Uterus (tissue), 4 donors: Measurements from ENCODE around the gene MND1. TPM values are rescaled to one million over a fixed set of nuclear protein-coding genes. Genes with fewer than 3 reads are reported as not detected.
A peak's percentile ranks its signal among the peaks of the same experiment; 100 is the strongest.

Source experiments
- DNase-seq, 2 donors: peaks; one replicate each; pipeline ENCODE4 v3.0.0-alpha.2; 2019 to 2020
- H3K27ac ChIP-seq, 2 donors: fragments of 200-600 bp; sonication (generic); 1 replicate in 1 of 2; 2 replicates in 1 of 2; pipeline ENCODE4 v1.5.1; 2016 to 2018
- H3K27me3 ChIP-seq, 2 donors: fragments of 200-600 bp; sonication (generic); one replicate each; pipeline ENCODE4 v1.5.1; 2018 to 2019; ENCODE audit warnings: control low read depth in 1 of 2
- H3K36me3 ChIP-seq, 2 donors: fragments of 200-600 bp; sonication (generic); one replicate each; pipeline ENCODE4 v1.5.1; 2019; ENCODE audit warnings: control low read depth in 1 of 2
- H3K4me1 ChIP-seq, 2 donors: fragments of 200-600 bp; sonication (generic); one replicate each; pipeline ENCODE4 v1.5.1; 2018 to 2019; ENCODE audit warnings: control low read depth in 1 of 2
- H3K4me3 ChIP-seq, 2 donors: fragments of 200-600 bp; sonication (generic); 1 replicate in 1 of 2; 2 replicates in 1 of 2; pipeline ENCODE4 v1.5.1; 2018 to 2019; ENCODE audit warnings: mild to moderate bottlenecking in 1 of 2
- H3K9me3 ChIP-seq, 2 donors: fragments of 200-600 bp; sonication (generic); one replicate each; pipeline ENCODE4 v1.5.1; 2019; ENCODE audit warnings: control low read depth in 1 of 2
- POLR2A ChIP-seq, 2 donors: fragments of 450-650 bp; IDR thresholded peaks; one replicate each; pipeline ENCODE4 v1.6.1; 2016; ENCODE audit warnings: antibody characterized with exemption in 2 of 2, mild to moderate bottlenecking in 1 of 2, moderate library complexity in 1 of 2
- intact Hi-C: fragments of 100-400 bp; cut with DNase I; formaldehyde crosslinking; loops from one replicate; pipeline ENCODE4 v1.15.1; 2023; ENCODE audit warnings: low total_unique reads
- total RNA-seq, 4 donors: library from RNA; depleted of rRNA in 3 of 4; stranded (reverse); fragments of >200 nt in 3 of 4; gene quantifications; one replicate each; pipeline versions ENCODE4 v1.1.0 to v1.2.4, GENCODE V29; 2014 to 2023
- TF ChIP-seq, protein P1 (sequence below), 4 experiments: fragments of 200-600 bp in 2 of 4; fragments of 450-650 bp in 2 of 4; sonication (generic) in 2 of 4; IDR thresholded peaks; one replicate each; pipeline ENCODE4 v1.5.1; 2016 to 2019; ENCODE audit warnings: antibody characterized with exemption in 4 of 4, mild to moderate bottlenecking in 2 of 4, moderate library complexity in 1 of 4
- donor health status: DM: yes; HTN: yes; CAD: no.

The MND1 gene
- total RNA-seq, 4 donors from 2014 or later = 1.0 to 6.5 TPM; not detected in 2

- intact Hi-C loops = no loop called here
Measured at GRCh38 chr4:153421941-153422340, 77.5 kb downstream of the MND1 start.

GRCh38 chr4:153426207-153426885 lies 81.9 kb downstream of the MND1 start:
- DNase-seq = no peak
- no peaks in the 10 kb centered on the region for H3K27me3 ChIP-seq
- TF ChIP-seq, protein P1, sequence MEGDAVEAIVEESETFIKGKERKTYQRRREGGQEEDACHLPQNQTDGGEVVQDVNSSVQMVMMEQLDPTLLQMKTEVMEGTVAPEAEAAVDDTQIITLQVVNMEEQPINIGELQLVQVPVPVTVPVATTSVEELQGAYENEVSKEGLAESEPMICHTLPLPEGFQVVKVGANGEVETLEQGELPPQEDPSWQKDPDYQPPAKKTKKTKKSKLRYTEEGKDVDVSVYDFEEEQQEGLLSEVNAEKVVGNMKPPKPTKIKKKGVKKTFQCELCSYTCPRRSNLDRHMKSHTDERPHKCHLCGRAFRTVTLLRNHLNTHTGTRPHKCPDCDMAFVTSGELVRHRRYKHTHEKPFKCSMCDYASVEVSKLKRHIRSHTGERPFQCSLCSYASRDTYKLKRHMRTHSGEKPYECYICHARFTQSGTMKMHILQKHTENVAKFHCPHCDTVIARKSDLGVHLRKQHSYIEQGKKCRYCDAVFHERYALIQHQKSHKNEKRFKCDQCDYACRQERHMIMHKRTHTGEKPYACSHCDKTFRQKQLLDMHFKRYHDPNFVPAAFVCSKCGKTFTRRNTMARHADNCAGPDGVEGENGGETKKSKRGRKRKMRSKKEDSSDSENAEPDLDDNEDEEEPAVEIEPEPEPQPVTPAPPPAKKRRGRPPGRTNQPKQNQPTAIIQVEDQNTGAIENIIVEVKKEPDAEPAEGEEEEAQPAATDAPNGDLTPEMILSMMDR (IDR thresholded peaks at IDR 0.05) = no peak
- TF ChIP-seq POLR2A (IDR thresholded peaks at IDR 0.05) = no peak
- no peaks in the 10 kb centered on the region for H3K4me1 ChIP-seq
- no peaks in the 10 kb centered on the region for H3K36me3 ChIP-seq
- H3K9me3 ChIP-seq = no peaks in the 10 kb centered on the region
- H3K27ac ChIP-seq = no peak overlapping the region
- intact Hi-C loops = no loop called here
- no peak overlapping the region for H3K4me3 ChIP-seq

More at GRCh38 chr4:153421941-153422340, 77.5 kb downstream of the MND1 start:
- no peak for DNase-seq
- TF ChIP-seq, protein P1 (IDR thresholded peaks at IDR 0.05) = no peak
- no peak for TF ChIP-seq POLR2A (IDR thresholded peaks at IDR 0.05)
- Histone ChIP-seq H3K4me1 (no peaks in the 10 kb centered on the region), H3K9me3 (no peaks in the 10 kb centered on the region), H3K27me3 (no peaks in the 10 kb centered on the region), H3K36me3 (no peaks in the 10 kb centered on the region), H3K27ac (no peak overlapping the region), H3K4me3 (no peak overlapping the region)

DNA sequence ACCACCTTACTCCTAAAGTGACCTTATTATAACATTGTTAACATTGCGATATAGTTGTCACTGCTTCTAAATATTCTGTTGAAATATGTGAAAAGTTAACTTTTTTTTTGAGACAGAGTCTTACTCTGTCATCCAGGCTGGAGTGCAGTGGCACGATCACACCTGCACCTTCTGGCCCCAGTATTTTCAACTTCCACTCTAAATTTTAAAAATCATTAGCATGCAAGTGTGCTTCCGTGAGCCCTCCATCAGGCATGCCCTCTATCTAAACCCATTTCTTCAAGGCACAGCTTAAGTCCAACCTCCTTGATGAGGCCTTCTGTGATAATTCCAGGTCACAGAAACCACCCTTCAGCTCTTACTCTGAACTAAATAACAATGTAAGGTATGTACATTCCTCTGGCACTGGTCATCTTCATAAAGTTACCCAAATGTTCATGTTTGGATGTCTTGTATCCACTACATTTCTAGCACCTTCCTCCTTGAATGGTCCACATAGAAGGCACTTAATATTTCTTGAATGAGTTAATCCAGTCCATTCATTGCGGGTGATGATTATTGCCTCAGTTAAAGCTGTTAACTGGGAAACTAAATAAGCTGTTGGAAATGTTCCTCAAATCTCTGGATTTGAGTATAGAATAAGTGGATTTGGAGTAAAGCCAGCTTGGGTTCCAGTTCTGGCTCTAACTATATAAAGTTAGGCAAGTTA lies 83.0 kb downstream of the MND1 start:
- Histone ChIP-seq H3K27ac (peak overlapping the region in 1 of 2 donors; percentile 68), H3K36me3 (no peaks in the 10 kb centered on the region), H3K9me3 (no peaks in the 10 kb centered on the region), H3K27me3 (no peaks in the 10 kb centered on the region), H3K4me3 (no peak overlapping the region), H3K4me1 (no peaks in the 10 kb centered on the region)
- TF ChIP-seq POLR2A (IDR thresholded peaks at IDR 0.05) = no peak
- TF ChIP-seq, protein P1 (IDR thresholded peaks at IDR 0.05) = no peak
- intact Hi-C loops = no loop called here
- no peak for DNase-seq

GRCh38 chr4:153428941-153429475 lies 84.5 kb downstream of the MND1 start:
- H3K27ac ChIP-seq = peak overlapping the region; percentile 41 to 68
- DNase-seq = peak in 1 of 2 donors; percentile 33
- intact Hi-C loops = no loop called here

More at GRCh38 chr4:153428941-153429475, 84.5 kb downstream of the MND1 start:
- no peaks in the 10 kb centered on the region for H3K9me3 ChIP-seq
- H3K36me3 ChIP-seq = no peaks in the 10 kb centered on the region
- TF ChIP-seq, protein P1 (IDR thresholded peaks at IDR 0.05) = no peak
- TF ChIP-seq POLR2A (IDR thresholded peaks at IDR 0.05) = no peak
- H3K27me3 ChIP-seq = no peaks in the 10 kb centered on the region
- H3K4me1 ChIP-seq = no peaks in the 10 kb centered on the region
- H3K4me3 ChIP-seq = no peak overlapping the region
